Effector CD4-positive, alpha-beta T cell (primary cell): ENCODE data around the gene RAPGEF4.

ENCODE experiments used
- DNase-seq: peaks from one replicate; pipeline ENCODE4 v3.0.0-alpha.2; 2020

RAPGEF4 gene

GRCh38 chr2:172914341-172915008 lies 178.8 kb downstream of the RAPGEF4 start:
- no peak for DNase-seq

- DNase-seq: no peak
These were observed 182.1 kb downstream of the RAPGEF4 start for GRCh38 chr2:172917716-172918115.

GRCh38 chr2:172919732-172920131 lies 184.1 kb downstream of the RAPGEF4 start:
- no peak for DNase-seq

DNA sequence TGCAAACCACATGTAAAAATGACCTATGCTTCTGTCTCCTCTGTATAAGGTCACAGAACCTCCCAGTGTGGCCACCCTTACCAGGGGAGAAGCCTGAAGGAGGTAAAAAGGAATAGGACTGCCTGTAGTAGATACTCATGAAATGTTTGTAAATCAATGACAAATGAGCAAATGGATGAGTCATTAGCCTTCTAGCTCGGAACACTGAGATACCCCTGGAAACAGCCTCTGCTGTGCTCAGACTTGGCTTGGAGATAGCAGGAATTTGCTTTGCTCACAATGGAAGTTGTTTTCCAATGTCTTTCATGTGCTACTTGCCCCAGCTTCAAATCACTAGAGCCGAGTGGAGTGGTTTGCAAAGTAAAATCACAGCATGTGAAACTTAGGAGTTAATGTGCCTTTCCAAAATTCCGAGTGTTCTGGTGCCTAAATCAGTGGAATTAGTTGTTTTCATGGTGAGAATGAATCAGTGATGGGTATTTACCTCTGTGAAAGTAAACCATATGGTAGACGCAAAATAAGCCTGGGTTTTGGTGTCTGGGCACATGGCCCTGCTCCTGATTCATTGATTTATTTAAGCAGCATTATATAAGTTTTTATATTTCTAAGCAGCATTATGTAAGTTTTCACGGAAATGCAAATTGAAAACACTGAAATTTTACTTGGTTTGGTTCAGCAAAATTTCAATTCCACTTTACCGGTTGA lies 186.0 kb downstream of the RAPGEF4 start:
- DNase-seq: no peak

GRCh38 chr2:172922306-172922705 lies 186.7 kb downstream of the RAPGEF4 start:
- no peak for DNase-seq

GRCh38 chr2:172922815-172923214 lies 187.2 kb downstream of the RAPGEF4 start:
- DNase-seq: no peak

GRCh38 chr2:172924097-172924660 lies 188.5 kb downstream of the RAPGEF4 start:
- DNase-seq: no peak

DNA sequence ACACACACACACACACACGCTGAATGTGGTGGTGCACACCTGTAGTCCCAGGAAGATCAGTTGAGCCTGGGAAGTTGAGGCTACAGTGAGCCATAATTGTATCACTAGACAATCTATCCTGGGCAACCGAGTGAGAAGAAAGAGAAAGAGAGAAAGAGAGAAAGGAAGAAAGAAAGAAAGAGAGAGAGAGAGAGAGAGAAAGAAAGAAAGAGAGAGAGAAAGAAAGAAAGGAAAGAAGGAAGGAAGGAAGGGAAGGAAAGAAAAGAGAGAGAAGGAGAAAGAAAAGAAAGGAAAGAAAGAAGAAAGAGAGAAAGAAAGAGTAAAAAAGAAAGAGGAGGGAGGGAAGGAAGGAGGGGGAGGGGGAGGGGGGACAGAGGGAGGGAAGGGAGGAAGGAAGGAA lies 190.0 kb downstream of the RAPGEF4 start:
- DNase-seq: no peak

- DNase-seq: no peak
These were observed 191.4 kb downstream of the RAPGEF4 start for GRCh38 chr2:172926785-172927640.

DNA sequence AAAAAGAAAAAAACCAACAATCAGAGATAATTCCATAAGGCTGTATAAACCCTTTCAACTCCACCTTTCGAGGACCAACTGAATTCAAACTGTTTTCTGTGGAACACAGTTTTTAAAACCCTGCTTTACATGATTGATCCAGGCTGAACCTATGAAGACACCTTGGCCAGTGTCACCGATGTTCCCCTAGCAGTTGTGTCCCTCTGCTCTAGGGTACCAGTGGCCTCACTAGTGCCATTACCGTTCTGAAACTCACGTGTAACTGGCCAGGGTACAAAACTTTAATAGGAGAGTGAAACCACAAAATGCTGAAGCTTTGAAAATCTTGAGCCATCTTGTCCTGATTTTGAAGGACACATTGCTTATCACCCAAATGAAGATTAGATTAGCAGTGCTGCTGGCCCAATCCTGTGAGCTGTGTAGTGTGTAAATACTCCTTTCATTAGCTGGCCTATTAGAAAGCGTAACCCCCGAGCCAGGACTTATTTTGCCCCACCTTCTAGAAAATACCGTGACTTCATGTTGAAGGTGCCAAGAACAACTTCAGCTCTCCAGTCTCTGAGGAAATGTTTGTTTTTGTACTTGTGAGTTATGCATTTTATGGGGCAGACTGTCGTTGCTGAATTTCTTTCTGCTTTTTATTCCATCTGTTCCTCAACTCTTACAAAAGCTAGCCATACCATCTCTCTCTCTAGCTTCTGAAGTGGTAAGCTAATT lies 192.2 kb downstream of the RAPGEF4 start:
- no peak for DNase-seq

DNA sequence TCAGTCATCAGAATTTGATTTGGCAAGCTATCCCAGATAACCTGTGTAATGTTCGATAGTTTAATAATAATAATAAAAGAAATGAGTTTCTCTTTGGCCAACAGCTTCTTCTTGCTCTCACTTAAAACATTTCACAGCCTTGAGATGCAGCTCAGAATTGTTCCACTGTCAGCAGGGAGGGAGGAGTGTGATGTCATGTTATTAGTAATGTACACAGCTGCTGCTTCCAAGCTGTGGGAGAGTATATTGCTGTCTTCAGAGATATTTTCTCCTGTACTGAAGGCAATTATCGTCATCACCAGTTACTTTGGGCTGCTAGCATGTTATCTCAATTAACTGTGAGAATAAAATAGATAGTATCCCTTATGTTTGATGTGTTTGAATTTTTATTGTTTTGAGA lies 193.1 kb downstream of the RAPGEF4 start:
- no peak for DNase-seq

- no peak for DNase-seq
These were observed 194.0 kb downstream of the RAPGEF4 start for GRCh38 chr2:172929644-172930043.

GRCh38 chr2:172930871-172931255 lies 195.2 kb downstream of the RAPGEF4 start:
- DNase-seq: no peak

GRCh38 chr2:172931256-172931894 lies 195.7 kb downstream of the RAPGEF4 start:
- no peak for DNase-seq

DNA sequence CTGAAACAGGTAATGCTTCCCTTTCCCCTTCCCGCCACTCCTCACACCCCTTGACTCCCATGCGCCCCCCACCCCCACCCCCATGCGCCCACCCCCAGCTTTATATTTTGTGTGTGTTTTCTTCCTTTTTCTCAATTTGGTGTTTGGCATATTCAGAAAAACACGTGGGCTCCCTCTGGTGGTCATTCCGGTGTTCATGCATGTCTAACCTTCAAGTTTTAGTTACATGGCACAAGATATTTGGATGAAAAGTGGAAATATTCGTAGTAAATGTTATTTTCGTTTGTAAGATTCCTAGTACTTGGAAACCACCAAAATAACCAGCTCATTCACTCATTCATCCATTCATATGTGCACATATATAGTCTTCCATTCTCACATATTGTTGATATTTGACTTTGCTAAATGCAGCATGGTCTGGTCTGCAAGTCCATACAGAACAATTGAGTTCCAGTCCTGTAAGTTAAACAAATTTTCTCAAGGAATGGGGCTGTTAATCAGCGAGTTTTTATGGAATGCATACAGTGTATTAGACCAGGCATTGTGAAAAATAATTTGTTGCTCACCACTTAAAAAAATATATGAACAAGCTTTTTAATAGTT lies 196.4 kb downstream of the RAPGEF4 start:
- peak; percentile 49 for DNase-seq

GRCh38 chr2:172937884-172938712 lies 202.5 kb downstream of the RAPGEF4 start:
- DNase-seq: no peak

- DNase-seq: no peak
These were observed 203.2 kb downstream of the RAPGEF4 start for GRCh38 chr2:172938713-172939375.

DNA sequence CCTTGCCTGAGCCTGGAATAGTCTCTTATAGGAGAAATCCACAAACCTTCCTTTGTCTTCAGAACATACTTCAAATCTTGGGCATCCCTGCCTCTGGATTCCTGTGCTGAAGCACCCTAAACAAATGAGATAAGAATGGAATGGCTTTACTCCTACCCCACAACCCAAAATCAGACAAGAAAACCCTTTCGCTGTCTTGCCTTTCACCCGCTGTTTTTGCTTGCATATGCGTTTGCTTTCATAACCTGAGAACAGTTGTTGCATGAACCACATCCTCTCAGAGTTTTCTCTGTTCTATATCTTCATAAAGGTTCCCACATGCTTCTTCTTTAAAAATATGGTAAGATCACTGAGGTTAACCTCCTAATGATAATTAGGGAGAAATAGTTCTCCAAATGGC lies 207.9 kb downstream of the RAPGEF4 start:
- DNase-seq: no peak

DNA sequence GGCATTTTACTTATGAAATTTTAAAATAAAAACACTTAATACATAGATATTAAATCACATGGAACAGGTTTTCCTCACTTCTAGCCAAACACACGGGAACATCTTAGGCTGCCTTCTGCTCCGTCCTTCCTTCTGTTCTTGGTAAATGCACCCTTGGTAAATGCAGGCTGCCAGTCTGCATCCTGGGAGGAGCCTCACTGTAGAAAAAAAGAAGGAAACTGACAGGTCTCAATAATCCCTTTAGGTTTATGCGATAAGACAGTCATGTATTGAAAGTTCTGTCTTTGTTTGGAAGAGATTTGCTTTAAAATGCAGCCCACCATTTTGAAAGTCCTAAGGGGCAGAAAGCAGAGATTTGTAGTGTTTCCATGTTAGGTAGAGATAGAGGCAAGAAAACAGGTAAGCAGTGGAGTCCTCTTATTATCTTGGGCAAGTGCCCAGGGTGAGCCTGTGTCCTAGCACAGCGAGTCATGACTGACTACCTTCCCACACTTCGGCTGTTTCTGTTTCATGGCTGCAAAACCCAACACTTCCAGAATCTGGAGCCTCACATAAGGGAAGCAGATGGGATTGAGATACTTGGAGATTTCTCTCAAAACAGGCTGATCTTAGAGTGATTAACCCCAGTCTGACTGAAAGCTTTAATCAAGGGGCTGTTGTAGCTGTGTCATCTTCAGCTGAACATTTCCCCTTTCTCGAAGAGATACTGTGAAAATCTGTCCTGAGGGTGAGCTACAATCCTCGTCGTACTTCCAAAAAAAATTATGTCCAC lies 208.6 kb downstream of the RAPGEF4 start:
- no peak for DNase-seq
